Erythroblast (primary cell): ENCODE measurements around the gene SDF4.
"Not testable (repeated sequence)": the region's sequence is repeated elsewhere in the genome, so short reads cannot be mapped to it uniquely, and the experiment has no call there.

Experiments
- DNase-seq, 2 experiments: peaks; one replicate each; lab custom pipeline; 2025; lab: John Stamatoyannopoulos, UW
- GATA1 ChIP-seq: IDR thresholded peaks from 2 replicates; pipeline ENCODE4 v1.6.1; 2011; ENCODE audit warnings: low read depth, mild to moderate bottlenecking, control low read depth, low read length, moderate library complexity
- POLR2A ChIP-seq: IDR thresholded peaks from 2 replicates; pipeline ENCODE4 v1.6.1; 2011; ENCODE audit warnings: mild to moderate bottlenecking, low read length

SDF4 gene

DNA sequence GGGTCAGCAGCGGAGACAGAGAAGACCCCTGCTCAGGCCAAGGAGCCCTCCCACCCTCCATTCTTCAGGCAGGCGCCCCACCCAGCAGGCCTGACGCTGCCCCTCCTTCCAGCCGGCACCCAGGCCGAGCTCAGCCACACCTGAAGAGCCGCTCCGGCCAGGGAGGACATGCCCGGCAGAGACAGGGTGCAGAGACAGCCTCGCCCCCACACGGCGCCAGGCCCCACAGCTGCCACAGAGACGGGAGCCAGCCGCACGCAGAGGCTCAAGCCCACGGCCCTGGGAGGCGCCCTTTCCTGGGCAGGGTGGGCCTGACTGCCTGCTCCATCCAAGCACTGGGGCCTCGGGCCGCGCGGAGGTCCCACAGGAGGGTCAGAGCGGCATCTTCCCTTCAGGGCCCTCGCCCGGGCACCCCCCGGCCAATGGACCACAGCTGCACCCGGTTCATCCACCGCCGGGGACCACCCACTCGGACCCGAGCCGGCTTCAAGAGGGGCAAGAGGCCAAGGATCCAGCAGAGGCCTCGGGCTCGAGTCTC is 52.9 kb downstream of the SDF4 start:
- no peak for DNase-seq
- TF ChIP-seq POLR2A (no peak), GATA1 (no peak)

DNA sequence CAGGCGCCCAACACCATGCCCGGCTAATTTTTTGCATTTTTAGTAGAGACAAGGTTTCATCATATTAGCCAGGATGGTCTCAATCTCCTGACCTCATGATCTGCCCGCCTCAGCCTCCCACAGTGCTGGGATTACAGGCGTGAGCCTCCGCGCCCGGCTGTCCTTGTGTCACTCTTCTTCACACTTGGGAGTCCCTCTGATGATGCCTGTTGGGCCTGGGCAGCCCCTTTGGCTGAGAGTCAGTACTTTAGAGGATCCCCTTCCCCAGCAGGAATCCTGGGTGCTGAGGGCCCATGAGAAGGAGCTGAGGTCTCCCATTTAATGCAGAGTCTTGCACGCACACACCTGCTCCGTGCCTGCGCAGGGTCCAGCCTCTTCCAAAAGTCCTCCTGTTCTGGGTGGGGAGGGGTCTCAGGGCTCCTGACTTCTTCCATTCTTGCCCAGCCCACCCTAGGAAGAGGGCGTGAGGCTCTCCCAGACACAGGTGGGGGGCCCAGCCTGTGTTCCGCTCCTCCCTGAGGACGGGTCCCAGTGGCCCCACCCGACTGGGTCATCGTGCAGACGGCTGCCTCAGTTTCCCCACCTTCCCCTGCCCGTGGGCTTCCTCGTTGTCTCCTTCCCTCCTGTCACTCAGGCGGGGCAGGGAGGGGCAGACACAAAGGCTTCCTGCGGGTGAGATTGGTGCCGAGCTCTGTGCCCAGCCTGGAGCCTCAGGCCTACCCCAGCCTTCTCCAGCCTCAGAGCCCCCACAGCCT is 54.2 kb downstream of the SDF4 start:
- no peak for TF ChIP-seq GATA1
- no peak for TF ChIP-seq POLR2A
- DNase-seq, result no peak

DNA sequence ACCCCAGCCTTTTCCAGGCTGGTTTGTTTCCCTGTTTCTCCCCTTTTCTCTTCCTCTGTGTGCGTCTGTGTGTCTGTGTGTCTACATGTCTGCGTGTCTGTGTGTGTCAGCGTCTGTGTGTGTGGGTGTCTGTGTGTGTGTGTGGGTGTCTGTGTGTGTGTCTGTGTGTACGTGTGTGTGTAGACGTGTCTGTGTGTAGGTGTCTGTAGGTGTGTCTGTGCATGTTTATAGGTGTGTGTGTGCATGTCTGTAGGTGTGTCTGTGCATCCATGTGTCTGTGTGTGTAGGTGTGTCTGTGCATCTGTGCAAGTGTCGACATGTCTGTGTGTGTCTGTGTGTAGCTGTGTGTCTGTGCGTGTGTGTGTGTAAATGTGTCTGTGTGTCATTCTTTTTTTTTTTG is 54.9 kb downstream of the SDF4 start:
- no peak for DNase-seq
- TF ChIP-seq POLR2A (no peak), GATA1 (no peak)

DNA sequence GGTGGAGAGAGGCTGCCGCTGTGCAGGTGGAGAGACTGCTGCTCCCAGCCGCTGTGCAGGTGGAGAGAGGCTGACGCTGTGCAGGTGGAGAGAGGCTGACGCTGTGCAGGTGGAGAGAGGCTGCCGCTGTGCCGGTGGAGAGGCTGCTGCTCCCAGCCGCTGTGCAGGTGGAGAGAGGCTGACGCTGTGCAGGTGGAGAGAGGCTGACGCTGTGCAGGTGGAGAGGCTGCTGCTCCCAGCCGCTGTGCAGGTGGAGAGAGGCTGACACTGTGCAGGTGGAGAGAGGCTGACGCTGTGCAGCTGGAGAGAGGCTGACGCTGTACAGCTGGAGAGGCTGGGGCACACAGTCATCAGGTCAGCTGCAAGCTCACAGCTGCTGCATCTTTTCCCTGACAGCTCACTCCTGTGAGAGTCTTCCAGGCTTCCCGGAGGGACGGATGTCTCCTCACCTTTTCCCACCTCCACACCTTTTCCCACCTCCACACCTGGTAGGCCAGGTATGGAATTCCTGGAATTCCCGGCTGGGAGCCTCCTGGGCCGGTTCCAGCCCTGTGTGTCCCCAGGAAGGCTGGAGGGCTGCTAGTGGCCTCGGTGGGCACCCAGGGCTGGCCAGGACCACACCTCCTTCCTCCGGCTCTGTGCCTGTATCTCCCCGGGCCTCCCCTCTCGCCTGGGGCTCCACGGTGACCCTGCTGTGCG is 55.6 kb downstream of the SDF4 start:
- not testable (repeated sequence) for DNase-seq

GRCh38 chr1:1175221-1176062 is 56.4 kb downstream of the SDF4 start:
- TF ChIP-seq POLR2A, result no peak
- TF ChIP-seq GATA1, result no peak
- no peak for DNase-seq

GRCh38 chr1:1173793-1174415 is 57.9 kb downstream of the SDF4 start, which contains the start of gene TTLL10:
TTLL10 (plus strand) TSS chr1:1173880; CDS start chr1:1179216, 5,336 bp downstream.
- no peak for DNase-seq
- TF ChIP-seq GATA1, result no peak
- TF ChIP-seq POLR2A, result no peak

GRCh38 chr1:1173061-1173792 is 58.6 kb downstream of the SDF4 start:
- no peak for DNase-seq
- TF ChIP-seq POLR2A (no peak), GATA1 (no peak)

GRCh38 chr1:1171546-1172340 is 60.1 kb downstream of the SDF4 start:
- no peak for TF ChIP-seq GATA1
- TF ChIP-seq POLR2A, result no peak
- DNase-seq, result no peak

GRCh38 chr1:1171161-1171545 is 60.6 kb downstream of the SDF4 start:
- TF ChIP-seq POLR2A, result no peak
- TF ChIP-seq GATA1, result no peak
- DNase-seq, result no peak

DNA sequence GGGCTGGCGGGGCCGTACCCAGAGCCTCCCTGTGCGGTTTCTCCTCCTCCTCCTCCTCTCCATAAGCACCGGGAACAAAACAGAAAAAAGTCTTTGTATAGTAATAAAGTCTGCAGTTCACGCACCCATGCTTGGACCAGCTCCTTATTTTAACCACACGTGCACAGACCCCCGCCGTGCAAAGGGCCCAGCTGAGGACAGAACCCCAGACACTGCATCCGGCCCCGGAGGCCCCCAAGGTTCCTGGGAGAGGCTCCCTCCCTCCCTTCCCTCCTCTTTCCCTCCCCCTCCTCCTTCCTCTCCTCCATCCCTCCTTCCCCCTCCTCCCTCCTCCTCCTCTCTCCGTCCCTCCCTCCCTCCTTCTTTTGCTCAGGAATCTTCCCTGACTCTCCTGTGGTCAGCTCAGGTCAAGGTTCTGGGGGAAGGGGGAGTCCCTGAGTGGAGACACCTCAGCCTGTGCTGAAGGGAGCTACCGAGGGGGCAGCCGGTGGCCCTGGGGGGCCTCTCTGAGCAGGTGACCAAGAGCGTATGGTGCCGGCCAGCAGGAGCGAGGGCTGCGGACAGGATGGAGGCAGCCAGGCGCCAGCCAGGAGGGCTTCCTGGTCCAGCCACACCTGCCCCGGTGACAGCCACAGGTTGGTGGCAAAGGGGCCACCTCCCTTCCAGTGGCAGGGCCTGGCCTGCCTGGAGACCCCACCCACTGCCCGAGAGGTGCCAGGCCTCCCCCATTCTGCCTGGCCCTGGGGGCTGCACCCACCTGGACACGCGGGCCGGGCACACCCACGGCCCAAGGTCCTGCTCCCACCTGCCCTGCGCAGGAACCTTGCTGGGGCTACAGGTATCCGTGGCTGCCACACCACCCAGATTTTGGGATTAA is 61.3 kb downstream of the SDF4 start:
- no peak for DNase-seq
- TF ChIP-seq POLR2A, result no peak
- no peak for TF ChIP-seq GATA1
